ENCODE measurements around the gene BEX3. TPM values are rescaled to one million over a fixed set of nuclear protein-coding genes. Genes with fewer than 3 reads are reported as not detected.
"Not testable (repeated sequence)": the region's sequence is repeated elsewhere in the genome, so short reads cannot be mapped to it uniquely, and the experiment has no call there.

Gene BEX3
- total and polyA plus RNA-seq, 12 donors: 171 to 1,002 (median 360) TPM

DNA sequence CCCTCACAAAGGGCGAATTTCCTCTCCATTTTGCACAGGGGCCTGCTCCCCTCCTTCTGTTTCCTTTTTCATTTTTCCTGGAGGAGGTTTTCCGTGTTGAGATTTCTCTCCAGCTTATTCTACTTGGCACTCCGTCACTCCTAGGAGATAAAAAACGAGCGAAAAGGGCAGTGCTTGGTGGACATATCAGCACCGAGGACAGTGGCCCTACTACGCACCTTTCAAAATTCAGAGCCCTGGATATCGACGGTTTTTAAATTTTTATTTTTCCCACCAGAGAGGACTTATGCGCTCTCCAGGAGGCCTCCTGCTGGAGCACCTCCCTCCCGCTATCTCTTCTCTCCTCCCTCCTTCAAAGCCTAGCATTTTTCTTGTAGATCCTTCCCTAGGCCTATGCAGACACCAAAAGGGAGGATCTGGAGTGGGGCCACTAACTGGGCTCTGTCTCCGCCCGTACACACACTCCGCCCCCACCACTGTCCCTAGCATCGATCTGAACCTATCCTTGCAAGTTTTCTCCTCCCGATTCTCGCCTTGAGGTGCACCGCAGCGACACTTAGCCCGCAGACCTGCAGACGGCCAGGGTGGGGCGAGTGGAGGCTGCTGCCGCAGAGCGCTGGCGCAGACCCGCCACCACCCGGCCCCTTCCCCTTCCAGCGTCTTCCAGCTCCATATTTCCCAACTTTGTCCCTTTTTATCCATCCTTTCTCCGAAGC, 28.5 kb upstream of the BEX3 start:
- WGBS, 4 donors: 60 to 77% (median 68%) methylated on average over 29 of the region's 29 CpGs
- intact Hi-C loops (cut with DNase I): loop anchor here (10.0 kb wide), 1 partner anchor 117 kb away; no protein-coding TSS in a partner anchor
- Histone ChIP-seq H3K4me3 (no peak overlapping the region), H3K9me3 (replicated peaks in 1 of 3) (no peaks in the 10 kb centered on the region), H3K4me1 (replicated peaks in 1 of 2) (no peaks in the 10 kb centered on the region), H3K27ac (no peak overlapping the region), H3K36me3 (replicated peaks in 1 of 2) (no peaks in the 10 kb centered on the region), H3K27me3 (peaks cover 44% of the 10 kb centered on the region)
- DNase-seq: no peak
- no peak for TF ChIP-seq POLR2A (IDR thresholded peaks at IDR 0.05)
- TF ChIP-seq, protein P1, sequence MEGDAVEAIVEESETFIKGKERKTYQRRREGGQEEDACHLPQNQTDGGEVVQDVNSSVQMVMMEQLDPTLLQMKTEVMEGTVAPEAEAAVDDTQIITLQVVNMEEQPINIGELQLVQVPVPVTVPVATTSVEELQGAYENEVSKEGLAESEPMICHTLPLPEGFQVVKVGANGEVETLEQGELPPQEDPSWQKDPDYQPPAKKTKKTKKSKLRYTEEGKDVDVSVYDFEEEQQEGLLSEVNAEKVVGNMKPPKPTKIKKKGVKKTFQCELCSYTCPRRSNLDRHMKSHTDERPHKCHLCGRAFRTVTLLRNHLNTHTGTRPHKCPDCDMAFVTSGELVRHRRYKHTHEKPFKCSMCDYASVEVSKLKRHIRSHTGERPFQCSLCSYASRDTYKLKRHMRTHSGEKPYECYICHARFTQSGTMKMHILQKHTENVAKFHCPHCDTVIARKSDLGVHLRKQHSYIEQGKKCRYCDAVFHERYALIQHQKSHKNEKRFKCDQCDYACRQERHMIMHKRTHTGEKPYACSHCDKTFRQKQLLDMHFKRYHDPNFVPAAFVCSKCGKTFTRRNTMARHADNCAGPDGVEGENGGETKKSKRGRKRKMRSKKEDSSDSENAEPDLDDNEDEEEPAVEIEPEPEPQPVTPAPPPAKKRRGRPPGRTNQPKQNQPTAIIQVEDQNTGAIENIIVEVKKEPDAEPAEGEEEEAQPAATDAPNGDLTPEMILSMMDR (IDR thresholded peaks at IDR 0.05): no peak

DNA sequence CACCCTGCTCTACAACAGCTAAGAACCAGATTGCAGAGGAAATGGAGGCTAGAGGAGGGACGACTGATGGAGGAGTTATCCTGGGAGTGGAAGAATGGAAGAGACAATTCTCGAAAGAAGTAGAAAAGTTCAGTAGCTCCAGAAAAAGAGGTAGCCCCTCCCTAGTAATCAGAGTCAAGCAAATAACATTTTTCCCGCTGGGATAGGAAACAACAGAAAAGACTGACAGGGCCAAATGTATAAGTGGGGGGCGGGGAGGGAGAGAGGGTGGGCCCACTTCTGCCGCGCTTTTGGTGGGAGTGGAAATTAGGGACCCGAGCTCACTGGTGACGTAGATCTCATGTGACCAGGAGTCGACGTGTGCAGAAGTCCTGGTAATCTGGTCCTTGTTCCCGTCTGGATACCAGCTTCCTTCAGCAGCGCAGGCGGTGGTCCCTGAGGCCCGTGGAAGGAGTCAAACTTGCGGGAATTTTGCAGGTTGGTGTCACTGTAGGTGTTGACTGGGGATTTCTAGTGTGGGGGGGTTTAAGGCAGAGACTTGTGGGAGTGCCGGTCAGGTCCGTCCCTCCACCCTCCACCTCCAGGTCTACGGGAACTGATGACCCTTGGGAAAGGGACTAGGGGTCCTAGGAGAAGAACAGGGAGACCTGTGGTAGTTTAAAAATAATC, 20.1 kb upstream of the BEX3 start, which contains the start of gene TCEAL9:
TSS of gene TCEAL9 (plus strand) at position 377 of the 669 bp plus-strand sequence. CDS start 1,179 bp downstream, outside the sequence.
- peak; percentile 73 to 86 (median 78) for DNase-seq
- H3K4me1 ChIP-seq (replicated peaks in 1 of 2): peaks cover 0 to 4% of the 10 kb centered on the region in 2 donors
- no peaks in the 10 kb centered on the region for H3K36me3 ChIP-seq (replicated peaks in 1 of 2)
- peak within 1 kb of the TSS; percentile 54 to 82 (median 58) for H3K4me3 ChIP-seq
- H3K9me3 ChIP-seq (replicated peaks in 1 of 3): no peaks in the 10 kb centered on the region
- intact Hi-C loops (cut with DNase I): no loop called here
- no peaks in the 10 kb centered on the region for H3K27me3 ChIP-seq
- TF ChIP-seq, protein P1 (IDR thresholded peaks at IDR 0.05): no peak
- peak; percentile 87 to 93 for TF ChIP-seq POLR2A (IDR thresholded peaks at IDR 0.05)
- H3K27ac ChIP-seq: peak within 1 kb of the TSS; percentile 85 to 99 (median 89)
- 0 to 29% (median 11%) methylated on average over 10 to 18 of the region's 18 CpGs for WGBS, 4 donors

DNA sequence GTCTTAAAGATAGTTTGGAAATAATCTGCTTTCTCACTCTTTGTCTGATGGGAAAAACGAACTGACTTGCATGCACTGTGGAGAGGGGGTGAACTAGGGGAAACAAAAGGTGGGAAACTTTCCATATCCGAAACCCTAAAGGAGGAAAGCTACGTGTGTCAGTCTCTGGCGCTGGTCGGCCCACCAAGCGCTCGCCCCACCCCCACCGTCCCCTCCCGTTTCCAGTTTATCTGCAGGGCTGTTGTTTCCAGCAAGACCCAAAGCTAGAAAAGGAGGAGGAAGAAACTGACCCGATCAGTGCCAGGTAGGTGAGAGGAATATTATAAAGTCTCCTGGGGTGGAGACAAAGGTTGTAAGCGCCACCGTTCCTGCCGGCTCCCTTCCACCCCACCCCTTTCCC, 19.5 kb upstream of the BEX3 start:
- H3K4me3 ChIP-seq: peak overlapping the region in 3 of 4 donors; percentile 54 to 82 (median 60)
- no peak for TF ChIP-seq POLR2A (IDR thresholded peaks at IDR 0.05)
- TF ChIP-seq, protein P1 (IDR thresholded peaks at IDR 0.05): no peak
- peak; percentile 27 to 59 (median 50) for DNase-seq
- peak overlapping the region; percentile 85 to 99 (median 89) for H3K27ac ChIP-seq
- H3K36me3 ChIP-seq (replicated peaks in 1 of 2): no peaks in the 10 kb centered on the region
- 0 to 23% (median 7%) methylated on average over 12 to 13 of the region's 13 CpGs for WGBS, 4 donors
- H3K4me1 ChIP-seq (replicated peaks in 1 of 2): peaks cover 0 to 4% of the 10 kb centered on the region in 2 donors
- no peaks in the 10 kb centered on the region for H3K9me3 ChIP-seq (replicated peaks in 1 of 3)
- intact Hi-C loops (cut with DNase I): no loop called here
- H3K27me3 ChIP-seq: no peaks in the 10 kb centered on the region

DNA sequence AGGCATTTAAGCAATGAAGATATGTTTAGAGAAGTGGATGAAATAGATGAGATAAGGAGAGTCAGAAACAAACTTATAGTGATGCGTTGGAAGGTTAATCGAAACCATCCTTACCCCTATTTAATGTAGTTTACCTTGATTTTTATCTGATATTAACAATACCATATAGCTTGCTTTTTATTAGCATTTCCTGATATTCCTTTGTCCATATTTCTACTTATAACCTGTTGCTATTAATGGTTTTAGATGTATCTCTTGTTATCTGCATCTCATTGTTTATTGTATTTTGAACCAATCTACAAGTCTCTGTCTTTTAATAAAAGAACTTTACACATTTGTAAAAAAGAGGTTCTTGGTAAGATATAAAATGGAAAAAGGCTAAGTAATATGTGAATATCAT, 18.5 kb upstream of the BEX3 start:
- H3K4me3 ChIP-seq: peak overlapping the region in 1 of 4 donors; percentile 82
- 68 to 88% (median 77%) methylated on average over 2 of the region's 2 CpGs for WGBS, 4 donors
- no peak for DNase-seq
- intact Hi-C loops (cut with DNase I): no loop called here
- no peaks in the 10 kb centered on the region for H3K27me3 ChIP-seq
- peak overlapping the region in 1 of 5 donors; percentile 96 for H3K27ac ChIP-seq
- H3K9me3 ChIP-seq (replicated peaks in 1 of 3): no peaks in the 10 kb centered on the region
- TF ChIP-seq, protein P1 (IDR thresholded peaks at IDR 0.05): no peak
- no peak for TF ChIP-seq POLR2A (IDR thresholded peaks at IDR 0.05)
- H3K36me3 ChIP-seq (replicated peaks in 1 of 2): no peaks in the 10 kb centered on the region
- H3K4me1 ChIP-seq (replicated peaks in 1 of 2): peaks cover 0 to 4% of the 10 kb centered on the region in 2 donors

DNA sequence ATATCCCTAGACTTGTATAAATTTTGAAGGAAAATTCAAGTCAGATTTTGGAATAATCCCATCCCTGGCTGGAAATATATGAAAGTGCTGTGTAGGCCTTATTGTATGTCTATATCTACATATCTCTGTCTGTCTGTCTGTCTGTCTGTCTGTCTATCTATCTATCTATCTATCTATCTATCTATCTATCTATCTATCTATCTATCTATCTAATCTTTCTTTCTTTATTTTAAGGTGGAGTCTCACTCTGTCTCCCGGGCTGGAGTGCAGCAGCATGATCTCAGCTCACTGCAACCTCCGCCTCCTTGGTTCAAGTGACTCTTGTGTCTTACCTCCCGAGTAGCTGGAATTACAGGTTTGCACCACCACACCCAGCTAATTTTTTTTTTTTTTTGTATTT, 16.7 kb upstream of the BEX3 start:
- intact Hi-C loops (cut with DNase I); H3K9me3 ChIP-seq (replicated peaks in 1 of 3); DNase-seq; H3K27me3 ChIP-seq; H3K4me3 ChIP-seq; H3K36me3 ChIP-seq (replicated peaks in 1 of 2); H3K4me1 ChIP-seq (replicated peaks in 1 of 2): not testable (repeated sequence)
- peak overlapping the region in 2 of 5 donors; percentile 39 to 43 for H3K27ac ChIP-seq
- WGBS, 4 donors: 80 to 92% (median 83%) methylated on average over 3 of the region's 3 CpGs
